Measurements from ENCODE around the gene TRPM1. TPM values are rescaled to one million over a fixed set of nuclear protein-coding genes. Genes with fewer than 3 reads are reported as not detected.
"Not testable (repeated sequence)": the region's sequence is repeated elsewhere in the genome, so short reads cannot be mapped to it uniquely, and the experiment has no call there.

TRPM1 gene
- polyA plus RNA-seq, 2 of the 4 experiments (the other 2 are of a cell fraction), result not detected

GRCh38 chr15:31089368-31090047 is 12.0 kb downstream of the TRPM1 start:
- no peak for ATAC-seq
- TF ChIP-seq KDM1A (IDR thresholded peaks at IDR 0.05; ENCODE audit: low read depth) (no peak), ESRRA (IDR thresholded peaks at IDR 0.05; ENCODE audit: borderline replicate concordance, low read length) (no peak), MAFK (IDR thresholded peaks at IDR 0.05; ENCODE audit: partially characterized antibody) (no peak), TP53 (CRISPR knock-in tag; IDR thresholded peaks at IDR 0.05) (no peak)
- TF ChIP-seq, protein P1, sequence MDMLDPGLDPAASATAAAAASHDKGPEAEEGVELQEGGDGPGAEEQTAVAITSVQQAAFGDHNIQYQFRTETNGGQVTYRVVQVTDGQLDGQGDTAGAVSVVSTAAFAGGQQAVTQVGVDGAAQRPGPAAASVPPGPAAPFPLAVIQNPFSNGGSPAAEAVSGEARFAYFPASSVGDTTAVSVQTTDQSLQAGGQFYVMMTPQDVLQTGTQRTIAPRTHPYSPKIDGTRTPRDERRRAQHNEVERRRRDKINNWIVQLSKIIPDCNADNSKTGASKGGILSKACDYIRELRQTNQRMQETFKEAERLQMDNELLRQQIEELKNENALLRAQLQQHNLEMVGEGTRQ (IDR thresholded peaks at IDR 0.05), result no peak
- CTCF ChIA-PET, result no interaction called here
- POLR2A ChIA-PET, result no interaction called here
- peaks cover 21% of the 10 kb centered on the region for H3K4me1 ChIP-seq
- FAIRE-seq, result no peak
- WGBS (ENCODE audit: missing lambda C conversion rate), result 91% methylated on average over 18 of the region's 18 CpGs
- no peak for DNase-seq (ENCODE audit: low read depth in 1 of 2, low spot score in 1 of 2)
- H3K27ac ChIP-seq, result no peak overlapping the region
- no peaks in the 10 kb centered on the region for H3K9me3 ChIP-seq
- H3K4me2 ChIP-seq, result no peak overlapping the region
- no peak overlapping the region for H3K4me3 ChIP-seq

DNA sequence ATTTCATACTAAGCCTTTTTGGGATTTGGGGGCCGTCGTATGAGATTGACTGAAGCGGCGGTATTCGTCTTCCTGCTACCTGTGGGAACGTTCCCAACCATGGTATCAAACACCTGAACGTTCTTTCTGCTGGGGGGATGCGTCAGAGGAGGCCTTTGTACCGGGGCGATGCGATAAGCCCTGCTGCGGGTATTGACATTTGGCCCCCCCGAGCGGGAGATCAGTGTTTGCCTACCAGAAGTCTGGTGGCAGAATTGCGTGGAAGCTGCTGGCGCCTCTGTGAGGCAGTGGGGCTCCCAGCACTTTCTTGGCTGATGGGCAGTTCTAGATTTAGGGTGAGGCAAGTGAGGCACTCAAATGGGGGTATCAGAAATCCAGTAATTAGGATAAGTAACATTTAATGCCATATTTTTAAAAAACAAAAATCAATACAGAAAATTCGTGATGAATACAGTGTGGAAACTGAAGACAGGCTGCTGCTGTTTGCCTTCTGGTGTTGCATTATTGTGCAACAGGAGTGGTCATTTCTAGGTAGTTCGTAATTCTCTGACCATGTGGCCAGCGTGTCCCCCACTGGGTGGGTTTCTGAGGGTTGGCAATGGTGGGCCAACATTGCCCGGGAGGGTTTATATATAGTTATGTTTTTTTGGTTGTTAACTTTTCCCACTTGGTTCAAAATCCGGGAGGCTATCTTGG is 12.7 kb downstream of the TRPM1 start:
- DNase-seq (ENCODE audit: low read depth in 1 of 2, low spot score in 1 of 2) (no peak), ATAC-seq (no peak), FAIRE-seq (no peak)
- Histone ChIP-seq H3K9me3 (no peaks in the 10 kb centered on the region), H3K4me3 (no peak overlapping the region), H3K27ac (no peak overlapping the region), H3K4me1 (peaks cover 23% of the 10 kb centered on the region), H3K4me2 (no peak overlapping the region)
- CTCF ChIA-PET, result interaction anchor here (1.7 kb wide), 1 partner anchor 41 kb away, joined by 3 read pairs; no protein-coding TSS in a partner anchor
- peak in 1 of 2 experiments; percentile 22; a peak in 2 of 4 replicates for TF ChIP-seq CEBPB (IDR thresholded peaks at IDR 0.05)
- TF ChIP-seq POLR2A (IDR thresholded peaks at IDR 0.05; ENCODE audit: low read length), result no peak
- 85% methylated on average over 21 of the region's 21 CpGs for WGBS (ENCODE audit: missing lambda C conversion rate)
- POLR2A ChIA-PET, result no interaction called here

- POLR2A ChIA-PET; H3K27ac ChIP-seq; H3K9me3 ChIP-seq; H3K4me2 ChIP-seq; H3K4me3 ChIP-seq; ATAC-seq; FAIRE-seq; DNase-seq (ENCODE audit: low read depth in 1 of 2, low spot score in 1 of 2): not testable (repeated sequence)
- CTCF ChIA-PET, result interaction anchor here (1.7 kb wide), 1 partner anchor 41 kb away, joined by 3 read pairs; no protein-coding TSS in a partner anchor
- peaks cover 27% of the 10 kb centered on the region for H3K4me1 ChIP-seq
- 64% methylated on average over 8 of the region's 8 CpGs for WGBS (ENCODE audit: missing lambda C conversion rate)
Observed at GRCh38 chr15:31088041-31088440, 13.5 kb downstream of the TRPM1 start.

DNA sequence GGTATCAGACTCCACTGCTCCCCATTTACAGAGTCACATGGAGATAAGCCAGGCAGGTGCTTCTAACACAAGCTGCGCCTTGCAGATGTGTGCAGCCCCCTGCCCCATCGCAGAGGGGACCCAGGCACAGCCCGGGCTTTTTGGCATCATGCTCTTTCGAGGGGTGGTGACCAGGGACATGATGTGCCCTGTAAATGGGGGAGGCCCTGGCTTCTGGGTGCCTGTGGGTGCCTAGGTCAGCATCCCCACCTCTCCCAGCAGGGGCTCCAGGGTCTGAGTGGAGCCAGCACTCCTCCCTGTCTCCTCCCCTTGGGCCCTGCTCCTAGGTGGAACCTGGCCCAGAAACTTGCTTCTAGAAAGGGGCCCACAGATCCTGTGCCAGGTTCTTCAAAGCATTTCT is 15.2 kb downstream of the TRPM1 start:
- no peak for DNase-seq (ENCODE audit: low read depth in 1 of 2, low spot score in 1 of 2)
- H3K27ac ChIP-seq, result no peak overlapping the region
- no peak for TF ChIP-seq CBX8 (IDR thresholded peaks at IDR 0.05)
- TF ChIP-seq KDM5A (IDR thresholded peaks at IDR 0.05), result no peak
- no peak for TF ChIP-seq NFE2L2 (conservative IDR thresholded peaks at IDR 0.05; ENCODE audit: low read length)
- TF ChIP-seq ATOH8 (CRISPR knock-in tag; IDR thresholded peaks at IDR 0.05; ENCODE audit: low read depth), result no peak
- no peak for TF ChIP-seq KDM1A (IDR thresholded peaks at IDR 0.05; ENCODE audit: low read depth)
- POLR2A ChIA-PET, result no interaction called here
- WGBS (ENCODE audit: missing lambda C conversion rate), result 86% methylated on average over 4 of the region's 4 CpGs
- no peak overlapping the region for H3K4me2 ChIP-seq
- no peak for FAIRE-seq
- H3K4me1 ChIP-seq, result peaks cover 22% of the 10 kb centered on the region
- ATAC-seq, result no peak
- no peak overlapping the region for H3K4me3 ChIP-seq
- CTCF ChIA-PET, result no interaction called here
- H3K9me3 ChIP-seq, result no peaks in the 10 kb centered on the region

DNA sequence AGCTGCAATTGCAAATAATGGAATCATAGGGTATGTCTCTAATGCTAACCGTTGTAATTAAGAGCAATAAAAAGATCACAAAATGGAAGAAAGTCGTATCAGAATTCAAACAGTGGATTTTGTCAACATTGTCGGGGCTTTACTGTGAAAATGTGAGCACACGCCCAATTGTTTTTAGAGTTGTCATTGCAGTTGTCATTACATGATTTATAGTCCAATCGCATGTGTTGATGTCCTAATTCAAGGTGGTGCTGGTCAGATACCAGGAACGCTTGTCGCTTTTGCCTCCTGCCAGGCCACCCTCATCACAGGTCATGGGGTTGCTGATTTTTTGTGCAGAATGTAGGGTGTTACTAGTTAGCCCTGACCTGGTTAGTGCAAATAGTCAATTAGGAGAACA is 16.2 kb downstream of the TRPM1 start:
- no peak for ATAC-seq
- CTCF ChIA-PET, result no interaction called here
- Histone ChIP-seq H3K9me3 (no peaks in the 10 kb centered on the region), H3K27ac (no peak overlapping the region), H3K4me1 (peaks cover 28% of the 10 kb centered on the region), H3K4me3 (no peak overlapping the region), H3K4me2 (no peak overlapping the region)
- DNase-seq (ENCODE audit: low read depth in 1 of 2, low spot score in 1 of 2), result no peak
- 85% methylated on average over 7 of the region's 7 CpGs for WGBS (ENCODE audit: missing lambda C conversion rate)
- no peak for TF ChIP-seq ELK1 (IDR thresholded peaks at IDR 0.05; ENCODE audit: low read depth, low read length)
- no peak for TF ChIP-seq HOXB5 (CRISPR knock-in tag; IDR thresholded peaks at IDR 0.05)
- TF ChIP-seq, protein P1 (IDR thresholded peaks at IDR 0.05), result no peak
- TF ChIP-seq SMC3 (IDR thresholded peaks at IDR 0.05), result no peak
- TF ChIP-seq CBX2 (IDR thresholded peaks at IDR 0.05; ENCODE audit: borderline replicate concordance, low read depth), result no peak
- TF ChIP-seq RAD21 (conservative IDR thresholded peaks at IDR 0.05 in 1 of 2, IDR thresholded peaks at IDR 0.05 in 1 of 2), result no peak
- TF ChIP-seq RCOR1 (IDR thresholded peaks at IDR 0.05; ENCODE audit: low read depth, low read length), result no peak
- TF ChIP-seq TFCP2L1 (CRISPR knock-in tag; IDR thresholded peaks at IDR 0.05), result no peak
- TF ChIP-seq RARB (CRISPR knock-in tag; IDR thresholded peaks at IDR 0.05), result no peak
- no peak for TF ChIP-seq HES2 (IDR thresholded peaks at IDR 0.05)
- no peak for TF ChIP-seq KDM1A (IDR thresholded peaks at IDR 0.05; ENCODE audit: low read depth)
- no peak for TF ChIP-seq FOSL2 (IDR thresholded peaks at IDR 0.05)
- TF ChIP-seq FOSL2 (CRISPR knock-in tag; IDR thresholded peaks at IDR 0.05), result no peak
- no peak for TF ChIP-seq MAX (IDR thresholded peaks at IDR 0.05)
- POLR2A ChIA-PET, result no interaction called here
- no peak for FAIRE-seq
